GM03348 (cell line): ENCODE results near the gene MLX.

Experiments
- DNase-seq: peaks from one replicate; pipeline ENCODE4 v3.0.0; 2012; ENCODE audit warnings: low spot score

Gene MLX, protein sequence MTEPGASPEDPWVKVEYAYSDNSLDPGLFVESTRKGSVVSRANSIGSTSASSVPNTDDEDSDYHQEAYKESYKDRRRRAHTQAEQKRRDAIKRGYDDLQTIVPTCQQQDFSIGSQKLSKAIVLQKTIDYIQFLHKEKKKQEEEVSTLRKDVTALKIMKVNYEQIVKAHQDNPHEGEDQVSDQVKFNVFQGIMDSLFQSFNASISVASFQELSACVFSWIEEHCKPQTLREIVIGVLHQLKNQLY

DNA sequence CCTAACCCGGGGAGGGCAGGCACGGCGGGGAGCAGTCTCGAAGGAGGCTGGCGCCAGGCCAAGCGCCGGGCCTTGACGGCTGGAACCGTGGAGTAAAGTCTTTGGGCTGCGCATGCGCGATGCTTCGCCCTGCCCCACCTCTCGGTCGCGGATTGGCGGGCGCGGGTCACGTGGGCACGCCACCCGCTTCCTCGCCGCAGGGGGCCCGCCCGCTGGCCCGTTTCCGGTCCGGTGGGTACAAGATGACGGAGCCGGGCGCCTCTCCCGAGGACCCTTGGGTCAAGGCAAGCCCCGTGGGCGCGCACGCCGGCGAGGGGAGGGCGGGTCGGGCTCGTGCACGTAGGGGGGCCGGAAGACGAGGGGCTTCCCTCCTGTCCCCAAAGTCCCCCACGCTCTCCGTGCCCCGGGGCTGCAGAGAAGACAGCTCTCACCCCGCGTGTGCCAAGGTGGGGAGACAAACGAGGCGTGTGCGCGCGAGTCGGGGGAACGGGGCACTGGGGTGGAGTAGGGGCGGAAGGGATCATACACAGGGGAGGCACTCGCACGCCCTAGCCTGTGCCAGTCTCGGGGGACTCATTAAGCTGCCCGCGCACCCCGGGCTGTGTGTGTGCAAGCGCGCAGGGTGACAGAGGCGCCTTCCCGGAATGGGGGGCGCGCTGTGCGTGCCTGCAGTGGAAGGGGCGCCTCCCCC is at the start of gene MLX:
Gene MLX, plus strand, starts transcription at position 218 of the 691 bp plus-strand sequence. Its CDS starts 25 bp downstream, at position 243.
- peak; percentile 100 for DNase-seq

DNA sequence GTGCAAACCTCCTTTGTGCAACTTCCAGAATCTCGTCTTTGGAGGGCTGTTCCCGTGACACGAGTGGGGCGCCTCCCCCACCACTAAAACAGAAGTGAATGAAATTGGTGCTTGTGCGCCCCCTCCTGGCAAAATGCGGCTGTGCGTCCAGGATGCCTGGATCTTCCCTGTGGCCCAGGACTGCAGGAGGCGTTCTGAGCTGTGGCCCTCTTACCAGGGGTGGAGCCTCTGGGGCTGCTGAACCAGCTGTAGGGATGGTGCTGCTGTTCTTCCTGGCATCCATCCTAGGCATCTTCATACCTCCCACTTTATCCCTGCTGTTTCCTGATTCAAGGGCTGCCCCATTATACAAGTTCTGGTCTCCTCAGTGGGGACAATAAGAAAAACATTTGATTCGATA is 49.4 kb upstream of the MLX start:
- DNase-seq: peak; percentile 97

DNA sequence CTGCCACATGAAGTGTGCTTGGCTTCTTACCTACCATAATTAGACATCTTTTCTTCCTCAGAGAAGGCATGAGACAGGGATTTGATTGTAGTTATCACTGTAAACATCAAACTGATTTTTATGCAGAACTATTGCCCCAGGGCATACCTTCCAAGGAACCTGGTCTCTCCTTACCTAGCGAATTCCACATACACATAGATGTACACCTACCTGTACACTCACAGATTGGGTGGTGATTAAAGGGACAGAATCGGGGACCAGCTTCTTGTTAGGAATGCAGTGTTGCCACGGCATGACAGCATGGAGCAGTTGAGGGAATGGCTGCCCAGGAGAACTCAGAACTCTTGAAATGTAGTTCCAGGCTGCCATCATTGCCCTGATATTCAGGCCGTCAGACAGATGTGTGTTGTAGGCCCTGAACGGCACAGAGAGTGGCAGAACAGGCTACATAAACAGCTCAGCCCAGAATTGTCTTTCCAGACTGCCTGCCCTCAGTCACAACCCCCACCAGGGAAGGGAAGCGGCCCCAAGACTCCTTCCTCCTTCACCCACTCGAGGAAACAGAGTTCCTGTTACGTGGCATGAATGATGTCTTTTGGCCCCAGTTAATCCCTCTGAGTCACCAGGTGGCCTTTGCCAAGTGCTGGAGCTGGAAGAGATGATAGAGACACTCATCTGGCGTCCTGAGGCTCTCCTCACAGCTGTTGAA is 48.7 kb upstream of the MLX start:
- DNase-seq: peak; percentile 87

DNA sequence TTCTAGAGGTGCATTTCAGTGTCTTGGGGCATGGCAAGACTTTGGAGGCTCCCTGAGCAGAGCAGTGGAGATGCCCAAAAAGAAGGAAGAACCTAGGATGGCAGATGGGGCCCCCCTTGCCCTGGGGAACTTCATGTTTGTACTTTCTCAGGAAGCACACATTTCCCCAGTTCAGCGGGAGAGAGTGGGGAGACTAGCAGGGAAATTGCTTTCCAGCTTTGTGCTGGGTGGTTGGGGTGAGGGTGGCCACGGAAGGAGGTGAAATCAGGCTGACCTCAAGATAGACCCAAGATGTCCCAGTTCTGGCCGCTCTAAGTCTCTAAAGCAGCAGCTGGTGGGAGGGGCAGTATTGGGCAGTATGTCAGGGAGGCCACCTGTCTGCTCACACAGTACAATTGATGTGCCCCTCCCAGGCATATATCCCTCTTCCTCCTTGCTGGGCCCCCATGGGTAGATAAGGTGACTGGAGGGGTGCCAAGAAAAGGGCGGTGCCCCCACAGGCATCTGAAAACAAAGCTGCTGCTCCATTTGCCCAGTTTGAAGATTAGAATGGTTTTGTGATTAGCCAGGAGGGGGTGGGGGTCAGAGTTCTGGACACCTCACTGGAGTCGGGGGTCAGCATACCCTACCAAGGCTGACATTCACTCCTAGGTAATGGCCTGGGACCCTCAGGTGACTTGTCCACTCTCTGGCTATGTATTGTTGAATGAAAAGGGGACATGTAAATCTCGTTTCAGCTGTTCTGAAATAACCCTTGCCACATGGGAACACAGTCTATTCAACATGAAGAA is 48.0 kb upstream of the MLX start:
- no peak for DNase-seq

DNA sequence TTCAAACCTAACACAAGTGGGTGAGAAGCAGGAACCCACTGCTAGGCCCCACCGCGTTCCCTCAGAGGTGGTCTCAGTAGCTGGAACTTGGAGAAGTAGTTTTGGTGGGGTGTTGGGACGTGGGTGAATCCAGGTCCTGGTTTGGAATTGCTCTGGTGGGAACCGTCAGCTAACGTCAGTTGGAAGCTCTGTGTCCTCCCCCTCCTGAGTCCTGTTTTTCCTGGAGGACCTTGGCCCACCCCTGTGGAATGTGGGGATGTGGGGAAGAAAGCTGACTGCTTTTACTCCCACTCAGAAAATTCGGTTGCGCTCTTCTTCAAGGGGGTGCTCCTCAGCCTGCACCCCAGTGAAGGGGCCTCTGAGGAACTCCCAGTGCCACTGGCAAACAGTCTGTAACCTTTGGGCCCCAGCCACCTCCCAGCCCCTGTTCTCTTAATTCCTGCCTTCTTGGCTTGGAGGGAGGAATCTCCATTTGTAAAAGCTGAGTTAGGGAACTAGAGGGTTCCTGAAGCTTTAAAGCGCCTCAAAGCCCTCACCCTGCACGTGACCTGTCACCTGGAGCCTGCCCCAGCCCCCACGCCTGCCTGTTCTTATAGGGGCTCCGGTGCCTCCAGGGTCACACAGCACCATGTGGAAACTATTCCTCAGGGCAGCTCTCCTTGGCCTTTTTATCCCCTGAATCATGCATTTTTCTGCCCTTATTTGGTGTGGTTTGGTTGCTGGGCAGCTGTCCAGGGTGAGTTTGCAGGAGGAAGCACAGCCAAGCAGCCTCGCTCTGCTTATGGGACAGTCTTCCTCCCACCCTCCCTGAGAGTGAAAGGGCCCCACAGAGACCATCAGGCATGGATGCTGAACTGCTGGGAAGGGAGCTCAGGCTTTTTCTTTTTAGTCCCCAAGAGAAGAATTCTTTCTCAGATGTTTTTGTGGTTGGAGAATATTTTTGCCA is 47.1 kb upstream of the MLX start:
- peak; percentile 88 for DNase-seq

DNA sequence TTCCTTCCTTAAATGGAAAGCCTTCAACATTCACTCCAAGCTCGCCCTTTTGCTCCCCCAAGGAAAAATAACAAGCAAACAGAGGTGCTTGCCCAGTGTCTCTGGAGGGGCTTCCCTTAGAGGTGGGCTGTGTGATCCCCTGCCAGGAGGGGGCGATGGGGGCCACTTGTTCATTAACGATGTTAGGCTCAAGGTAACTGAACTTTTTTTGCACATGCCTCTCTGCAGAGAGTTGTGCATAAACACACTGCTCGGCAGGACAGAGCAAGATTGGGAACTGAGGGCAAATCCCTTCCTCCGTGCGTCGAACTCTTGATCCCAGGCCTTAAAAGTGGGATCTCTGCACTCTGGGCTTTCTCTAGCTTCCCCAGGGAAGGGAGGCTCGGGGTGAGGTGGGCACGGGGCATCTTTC is 46.4 kb upstream of the MLX start:
- DNase-seq: no peak

DNA sequence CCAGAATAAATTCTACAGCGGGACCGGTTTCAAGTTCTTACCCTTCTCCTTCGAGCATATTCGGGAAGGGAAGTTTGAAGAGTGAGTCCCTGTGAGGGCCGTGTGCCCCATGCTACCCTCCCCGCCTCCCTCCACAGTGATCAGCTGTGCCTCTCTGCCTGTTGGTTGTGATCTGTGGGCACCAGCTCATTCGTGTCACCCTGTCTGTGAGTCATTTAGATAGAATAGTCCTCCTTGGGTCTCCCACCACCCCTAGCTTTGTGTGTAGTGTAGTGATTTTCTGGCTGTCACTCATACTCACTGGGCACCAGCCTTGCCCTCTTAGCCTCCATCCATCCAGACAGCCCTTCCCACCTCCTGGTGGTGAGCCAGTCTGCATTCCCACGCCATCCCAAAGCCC is 45.9 kb upstream of the MLX start:
- DNase-seq: no peak

DNA sequence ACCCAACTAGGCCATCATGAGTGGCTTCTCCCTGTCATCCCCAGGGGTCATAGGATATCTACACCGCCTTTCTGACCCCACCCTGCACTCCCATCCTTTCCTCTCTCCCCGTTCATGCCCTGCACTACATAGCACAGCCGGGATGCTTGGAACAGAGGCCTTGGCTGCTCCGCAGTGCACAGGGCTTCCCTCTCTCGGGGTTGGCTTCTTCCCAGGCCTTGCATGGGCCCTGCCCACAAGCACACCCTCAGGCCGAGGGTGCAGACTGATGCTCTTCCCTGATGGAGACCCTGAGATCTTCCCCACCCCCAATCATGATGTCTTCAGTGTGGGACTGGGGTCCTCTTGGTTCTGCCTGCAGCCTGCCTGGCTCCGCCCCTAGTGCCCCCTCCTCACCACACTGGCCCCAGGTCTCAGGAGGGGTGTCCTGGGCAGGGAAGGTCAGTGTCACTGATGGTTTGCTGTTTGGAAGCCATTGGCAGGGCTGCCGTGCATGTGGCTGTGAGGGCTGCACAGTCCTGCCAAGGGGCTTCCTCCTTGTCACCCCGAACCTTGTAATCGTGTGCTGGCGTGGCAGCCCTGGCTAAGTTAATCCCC is 45.1 kb upstream of the MLX start:
- DNase-seq: no peak

DNA sequence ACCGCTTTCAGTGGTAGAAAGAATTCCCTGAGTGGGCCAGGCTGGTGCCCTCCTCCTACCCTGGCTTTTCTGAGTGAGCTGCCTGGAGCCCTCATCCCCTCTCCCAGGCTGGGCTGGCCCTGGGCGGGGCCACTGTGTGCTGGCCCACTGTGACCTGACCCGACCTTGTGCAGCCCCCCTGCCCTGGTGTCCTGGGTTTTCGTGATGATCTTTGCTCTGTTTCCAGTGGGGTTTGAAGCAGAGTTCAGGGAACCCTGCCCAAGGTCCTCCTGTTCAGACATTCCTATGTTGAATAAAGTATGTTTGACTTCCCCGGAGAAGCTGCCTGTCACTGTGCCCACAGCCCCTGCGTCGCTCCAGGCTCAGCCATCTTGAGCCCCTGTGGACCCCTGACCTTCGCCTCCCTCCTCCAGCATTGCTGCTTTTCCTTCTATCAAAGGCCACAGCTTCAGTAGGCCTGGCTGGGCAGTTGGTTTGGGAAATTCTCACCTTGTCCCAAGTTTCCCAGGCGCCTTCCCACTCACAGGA is 44.6 kb upstream of the MLX start:
- no peak for DNase-seq

DNA sequence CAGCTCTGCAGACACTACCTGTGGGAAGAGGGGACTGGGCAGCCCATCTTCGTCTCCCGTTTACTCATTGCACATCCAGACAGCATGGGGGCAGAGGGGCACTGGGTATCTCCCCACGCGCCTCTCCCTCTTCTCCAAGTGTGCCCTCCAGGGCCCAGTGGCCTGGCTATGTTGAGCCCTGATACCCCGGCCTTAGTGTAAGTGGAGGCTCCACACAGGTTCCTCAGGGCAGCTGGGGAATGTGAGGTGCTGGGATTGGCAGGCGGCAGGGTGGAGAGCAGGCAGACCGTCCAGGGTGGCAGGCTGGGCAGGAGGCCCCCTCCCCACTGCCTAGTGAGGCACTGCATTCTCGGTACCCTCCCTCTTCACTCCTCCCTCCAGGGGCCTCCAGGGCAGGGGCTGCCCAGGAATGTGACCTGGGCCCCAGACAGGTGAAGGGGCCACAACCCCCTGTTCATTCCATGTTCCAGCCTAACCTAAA is 44.1 kb upstream of the MLX start:
- DNase-seq: no peak

DNA sequence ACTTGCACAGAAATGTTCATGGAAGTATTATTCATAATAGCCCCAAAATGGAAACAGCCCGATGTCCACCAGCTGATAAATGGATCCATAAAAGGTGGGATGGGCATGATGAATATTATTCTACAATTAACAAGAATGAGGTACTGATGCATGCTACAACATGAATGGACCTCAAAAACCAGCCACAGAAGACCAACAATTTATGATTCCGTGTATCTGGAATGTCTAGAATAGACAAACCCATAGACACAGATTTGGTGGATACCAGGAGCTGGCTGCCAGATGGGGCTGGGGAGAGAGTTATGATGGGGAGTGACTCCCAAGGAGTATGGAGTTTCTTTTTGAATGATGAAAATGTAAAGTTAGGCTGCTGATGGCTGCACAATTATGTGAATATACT is 41.7 kb upstream of the MLX start:
- DNase-seq: peak; percentile 71

DNA sequence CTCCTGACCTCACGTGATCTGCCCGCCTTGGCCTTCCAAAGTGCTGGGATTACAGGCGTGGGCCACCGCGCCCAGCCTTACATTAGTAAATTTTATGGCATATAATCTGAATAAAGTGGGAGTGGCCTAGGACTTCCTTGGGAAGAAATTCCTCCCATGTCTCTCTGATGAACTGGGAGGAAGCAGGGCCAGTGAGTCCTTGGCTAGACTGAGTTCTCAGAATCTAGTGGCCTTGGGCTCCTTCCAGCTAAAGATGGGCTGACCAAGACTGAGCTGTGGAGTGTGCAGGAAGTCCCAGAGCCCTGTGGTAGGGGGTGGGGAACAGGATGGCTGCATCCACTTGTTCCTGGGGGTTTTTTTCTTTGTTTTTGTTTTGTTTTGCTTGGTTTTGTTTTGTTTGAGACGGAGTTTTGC is 40.9 kb upstream of the MLX start:
- peak; percentile 55 for DNase-seq

DNA sequence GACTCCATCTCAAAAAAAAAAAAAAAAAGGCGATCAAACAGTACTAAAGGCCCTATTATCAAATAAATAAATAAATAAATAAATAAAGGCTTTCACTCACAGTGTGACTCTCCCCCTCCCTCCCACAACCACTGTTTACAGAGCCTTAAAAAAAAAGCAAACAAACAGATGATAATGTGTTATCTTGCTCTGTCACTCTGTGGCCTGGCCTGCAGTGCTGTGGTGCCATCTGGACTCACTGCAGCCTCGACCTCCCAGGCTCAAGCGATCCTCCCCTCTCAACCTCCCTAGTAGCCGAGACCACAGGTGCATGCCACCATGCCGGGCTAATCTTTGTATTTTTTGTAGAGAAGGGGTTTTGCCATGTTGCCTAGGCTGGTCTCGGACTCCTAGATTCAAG is 39.0 kb upstream of the MLX start:
- DNase-seq: no peak

DNA sequence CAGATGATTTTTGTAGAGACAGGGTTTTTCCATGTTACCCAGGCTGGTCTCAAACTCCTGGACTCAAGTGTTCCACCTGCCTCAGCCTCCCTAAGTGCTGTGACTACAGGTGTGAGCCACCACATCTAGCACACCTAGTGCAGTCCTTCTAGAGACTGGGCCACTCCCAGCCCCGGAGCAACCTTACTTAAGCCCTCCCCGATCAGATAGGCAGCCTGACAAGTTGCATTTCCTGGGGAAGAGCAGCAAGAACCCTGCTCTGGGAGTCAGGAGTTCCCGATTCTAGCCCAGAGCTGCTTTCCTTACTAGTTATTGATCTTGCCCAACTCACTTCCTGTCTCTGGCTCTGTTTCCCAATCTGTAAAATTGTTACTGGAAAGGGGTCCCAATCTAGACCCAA is 37.8 kb upstream of the MLX start:
- no peak for DNase-seq

DNA sequence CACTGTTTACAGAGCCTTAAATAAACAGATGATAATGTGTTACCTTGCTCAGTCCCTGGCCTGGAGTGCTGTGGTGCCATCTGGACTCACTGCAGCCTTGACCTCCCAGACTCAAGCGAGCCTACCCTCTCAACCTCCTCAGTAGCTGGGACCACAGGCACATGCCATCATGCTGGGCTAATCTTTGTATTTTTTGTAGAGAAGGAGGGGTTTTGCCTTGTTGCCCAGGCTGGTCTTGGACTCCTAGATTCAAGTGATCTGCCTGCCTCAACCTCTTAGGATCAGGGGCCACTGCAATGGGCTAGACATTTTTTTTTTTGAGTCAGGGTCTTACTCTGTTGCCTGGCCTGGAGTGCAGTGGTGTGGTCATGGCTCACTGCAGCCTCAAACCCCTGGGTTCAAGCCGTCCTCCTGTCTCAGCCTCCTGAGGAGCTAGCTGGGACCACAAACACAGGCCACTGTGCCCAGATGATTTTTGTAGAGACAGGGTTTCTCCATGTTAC is 35.9 kb upstream of the MLX start:
- DNase-seq: no peak

DNA sequence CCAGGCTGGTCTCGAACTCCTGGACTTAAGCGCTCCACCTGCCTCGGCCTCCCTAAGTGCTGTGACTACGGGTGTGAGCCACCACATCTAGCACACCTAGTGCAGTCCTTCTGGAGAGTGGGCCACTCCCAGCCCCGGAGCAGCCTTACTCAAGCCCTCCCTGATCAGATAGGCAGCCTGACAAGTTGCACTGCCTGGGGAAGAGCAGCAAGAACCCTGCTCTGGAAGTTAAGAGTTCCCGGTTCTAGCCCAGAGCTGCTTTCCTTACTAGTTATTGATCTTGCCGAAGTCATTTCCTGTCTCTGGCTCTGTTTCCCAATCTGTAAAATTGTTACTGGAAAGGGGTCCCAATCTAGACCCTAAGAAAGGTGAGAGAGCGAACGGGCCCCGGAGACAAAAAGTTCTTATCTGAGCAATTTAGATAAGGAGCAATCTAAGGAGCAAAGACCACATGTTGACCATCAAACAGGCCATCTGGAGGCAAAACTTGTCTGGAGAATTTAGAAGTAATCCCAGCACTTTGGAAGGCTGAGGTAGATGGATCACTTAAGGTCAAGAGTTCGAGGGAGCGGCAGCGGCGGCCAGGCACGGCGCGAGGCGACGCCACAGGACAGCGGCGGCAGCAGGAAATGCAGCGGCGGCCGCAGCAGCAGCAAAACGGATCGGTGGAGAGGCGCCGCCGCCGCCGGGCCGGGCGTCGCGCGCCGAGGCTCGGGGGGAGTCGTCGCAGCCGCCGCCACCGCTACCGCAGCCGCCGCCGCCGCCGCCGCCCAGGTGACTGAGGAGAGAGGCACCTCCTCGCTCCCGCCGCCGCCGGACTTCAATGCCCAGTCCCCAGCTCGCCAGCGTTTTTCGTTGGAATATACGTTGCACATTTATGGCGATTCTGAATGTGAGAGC is 35.2 kb upstream of the MLX start:
- peak; percentile 73 for DNase-seq

DNA sequence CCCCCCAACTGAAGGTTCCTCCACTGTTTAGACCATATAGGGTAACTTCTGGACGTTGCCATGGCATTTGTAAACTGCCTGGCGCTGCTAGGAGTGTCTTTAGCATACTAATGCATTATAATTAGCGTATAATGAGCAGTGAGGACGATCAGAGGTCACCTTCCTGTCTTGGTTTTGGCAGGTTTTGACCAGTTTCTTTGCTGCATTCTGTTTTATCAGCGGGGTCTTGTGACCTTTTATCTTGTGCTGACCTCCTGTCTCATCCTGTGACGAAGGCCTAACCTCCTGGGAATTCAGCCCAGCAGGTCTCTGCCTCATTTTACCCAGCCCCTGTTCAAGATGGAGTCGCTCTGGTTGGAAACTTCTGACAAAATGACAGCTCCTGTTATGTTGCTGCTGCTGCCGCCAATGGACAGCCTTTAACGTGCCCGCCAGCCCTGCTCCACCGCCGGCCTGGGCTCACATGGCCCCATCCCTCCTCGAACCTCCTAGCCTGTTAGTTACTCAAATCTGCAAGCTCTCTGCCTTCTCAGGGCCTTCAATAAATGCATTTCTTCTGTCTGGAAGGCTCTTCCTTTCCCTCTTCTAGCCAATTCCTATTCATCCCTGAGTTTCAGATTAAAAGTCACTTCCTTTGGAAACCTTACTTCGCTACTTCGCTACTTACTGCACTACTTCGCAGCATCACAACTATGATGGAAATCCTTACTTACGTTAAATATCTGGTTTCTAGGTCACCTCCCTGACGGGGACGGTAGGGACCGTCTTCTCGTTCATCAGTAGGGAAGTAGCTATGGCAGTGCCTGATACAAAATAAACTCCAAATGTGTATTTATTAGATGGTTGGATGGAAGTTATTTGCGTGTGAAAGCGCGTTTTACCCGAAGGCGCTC is 31.5 kb upstream of the MLX start:
- no peak for DNase-seq

DNA sequence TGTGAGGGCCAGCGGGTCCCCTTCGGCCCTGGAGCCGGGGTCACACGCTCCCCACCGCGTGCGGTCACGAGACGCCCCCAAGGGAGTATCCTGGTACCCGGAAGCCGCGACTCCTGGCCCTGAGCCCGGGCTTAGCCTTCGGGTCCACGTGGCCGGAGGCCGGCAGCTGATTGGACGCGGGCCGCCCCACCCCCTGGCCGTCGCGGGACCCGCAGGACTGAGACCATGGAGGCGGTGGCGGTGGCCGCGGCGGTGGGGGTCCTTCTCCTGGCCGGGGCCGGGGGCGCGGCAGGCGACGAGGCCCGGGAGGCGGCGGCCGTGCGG is 30.9 kb upstream of the MLX start, which contains the start of gene NAGLU:
Gene NAGLU, plus strand, starts transcription at position 194 of the 324 bp plus-strand sequence. Its CDS starts 32 bp downstream, at position 226.
- peak; percentile 99 for DNase-seq
